Measurements from ENCODE around the gene SGTB.

DNA sequence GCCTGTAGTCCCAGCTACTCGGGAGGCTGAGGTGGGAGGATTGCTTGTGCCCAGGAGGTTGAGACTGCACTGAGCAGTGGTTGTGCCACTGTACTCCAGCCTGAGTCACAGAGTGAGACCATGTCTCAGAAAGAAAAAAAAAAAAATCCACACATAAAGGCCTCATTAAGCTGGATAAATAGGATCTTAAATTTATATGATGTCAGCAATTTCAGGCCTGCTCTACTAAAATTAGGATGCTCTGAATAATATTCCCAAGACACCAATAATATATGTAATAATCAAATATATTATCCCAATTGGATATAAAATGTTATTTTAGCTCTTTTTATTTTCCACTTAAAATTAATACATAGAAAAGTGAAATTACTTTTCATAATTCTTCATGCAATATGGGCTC, 43.7 kb upstream of the SGTB start:
- TF ChIP-seq, protein P1, sequence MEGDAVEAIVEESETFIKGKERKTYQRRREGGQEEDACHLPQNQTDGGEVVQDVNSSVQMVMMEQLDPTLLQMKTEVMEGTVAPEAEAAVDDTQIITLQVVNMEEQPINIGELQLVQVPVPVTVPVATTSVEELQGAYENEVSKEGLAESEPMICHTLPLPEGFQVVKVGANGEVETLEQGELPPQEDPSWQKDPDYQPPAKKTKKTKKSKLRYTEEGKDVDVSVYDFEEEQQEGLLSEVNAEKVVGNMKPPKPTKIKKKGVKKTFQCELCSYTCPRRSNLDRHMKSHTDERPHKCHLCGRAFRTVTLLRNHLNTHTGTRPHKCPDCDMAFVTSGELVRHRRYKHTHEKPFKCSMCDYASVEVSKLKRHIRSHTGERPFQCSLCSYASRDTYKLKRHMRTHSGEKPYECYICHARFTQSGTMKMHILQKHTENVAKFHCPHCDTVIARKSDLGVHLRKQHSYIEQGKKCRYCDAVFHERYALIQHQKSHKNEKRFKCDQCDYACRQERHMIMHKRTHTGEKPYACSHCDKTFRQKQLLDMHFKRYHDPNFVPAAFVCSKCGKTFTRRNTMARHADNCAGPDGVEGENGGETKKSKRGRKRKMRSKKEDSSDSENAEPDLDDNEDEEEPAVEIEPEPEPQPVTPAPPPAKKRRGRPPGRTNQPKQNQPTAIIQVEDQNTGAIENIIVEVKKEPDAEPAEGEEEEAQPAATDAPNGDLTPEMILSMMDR (IDR thresholded peaks at IDR 0.05): no peak
- TF ChIP-seq POLR2A (IDR thresholded peaks at IDR 0.05): no peak
